Heart right ventricle (tissue), 16 donors: ENCODE data around the gene TXNRD1. TPM values are rescaled to one million over a fixed set of nuclear protein-coding genes. Genes with fewer than 3 reads are reported as not detected.
A peak's percentile ranks its signal among the peaks of the same experiment; 100 is the strongest.

Experiments
- ATAC-seq, 8 donors: fragments of 200-7000 bp; cut with Tn5 transposase; one replicate each; pipeline ENCODE4 v1.9.1; 2020; ENCODE audit warnings: mild to moderate bottlenecking in 8 of 8, moderate library complexity in 8 of 8, moderate number of reproducible peaks in 1 of 8
- DNase-seq, 2 donors: peaks; one replicate each; pipeline ENCODE4 v3.0.0-alpha.2; 2020
- H3K27ac ChIP-seq, 10 donors: fragments of 200-600 bp; sonication (generic) in 2 of 10; one replicate each; pipeline versions ENCODE4 v1.5.0 to v1.8.0; 2020 to 2022; ENCODE audit warnings: mild to moderate bottlenecking in 3 of 10
- H3K27me3 ChIP-seq, 7 donors: fragments of 200-600 bp; one replicate each; pipeline ENCODE4 v1.8.0; 2021 to 2022; ENCODE audit warnings: mild to moderate bottlenecking in 2 of 7
- H3K36me3 ChIP-seq, 9 donors: fragments of 200-600 bp; sonication (generic) in 1 of 9; one replicate each; pipeline versions ENCODE4 v1.5.0 to v1.8.0; 2020 to 2022; ENCODE audit warnings: mild to moderate bottlenecking in 2 of 9
- H3K4me1 ChIP-seq, 9 donors: fragments of 200-600 bp; sonication (generic) in 1 of 9; one replicate each; pipeline versions ENCODE4 v1.5.0 to v1.8.0; 2020 to 2022; ENCODE audit warnings: mild to moderate bottlenecking in 4 of 9
- H3K4me3 ChIP-seq, 10 donors: fragments of 200-600 bp; sonication (generic) in 2 of 10; one replicate each; pipeline versions ENCODE4 v1.5.0 to v1.8.0; 2020 to 2022; ENCODE audit warnings: mild to moderate bottlenecking in 7 of 10, moderate library complexity in 2 of 10
- H3K9me3 ChIP-seq, 11 donors: fragments of 200-600 bp in 10 of 11; sonication (generic) in 2 of 11; one replicate each; pipeline versions ENCODE4 v1.5.0 to v1.8.0; 2013 to 2022; ENCODE audit warnings: mild to moderate bottlenecking in 2 of 11, control low read depth in 1 of 11, moderate library complexity in 1 of 11
- WGBS, 2 donors: extraction: QIAGEN DNeasy Blood & Tissue Kit; methylation state at CpG; one replicate each; pipeline ENCODE4 v1.1.7; 2013; ENCODE audit warnings: inconsistent platforms in 1 of 2; 5-methylcytosine and 5-hydroxymethylcytosine counted together
- intact Hi-C, 10 donors: fragments of 100-400 bp; cut with DNase I; formaldehyde crosslinking; loops; one replicate each; pipeline versions ENCODE4 v1.11.1 to v1.14.2; 2022
- polyA plus RNA-seq, 2 donors: library from polyadenylated mRNA; stranded (reverse); fragments of 200-250 nt; gene quantifications; one replicate each; pipeline ENCODE4 v1.2.3, GENCODE V29; 2013
- total RNA-seq, 10 donors: library from RNA; stranded (reverse); fragmentation: NEBNext Ultra II Directional in 3 of 10; extraction: Animal tissue kit (Norgen Biotek cat#: 25700) in 3 of 10; gene quantifications; one replicate each; pipeline versions ENCODE4 v1.2.1 to v1.2.4, GENCODE V29; 2021 to 2023
- TF ChIP-seq, protein P1 (sequence below), 9 donors: fragments of 200-600 bp; sonication (generic) in 2 of 9; IDR thresholded peaks; one replicate each; pipeline versions ENCODE4 v1.5.0 to v1.8.0; 2021 to 2022; ENCODE audit warnings: antibody characterized with exemption in 9 of 9, mild to moderate bottlenecking in 5 of 9, moderate library complexity in 1 of 9
- donor health status: Arrhythmogenic right ventricular cardiomyopathy.
- donor health status: ischemic (EF 13 %, LVEDD 7.1; RV severe dilation, severe dysfunction).
- donor health status: healthy with polysubstance abuse.
- donor health status: DM: no; HTN: yes; CAD: no.
- donor health status: DM: no; HTN: no; CAD: no.
- donor health status: ischemic (EF 25% LVEDD 6.9; RV normal size, moderate dysfunction).
- donor health status: ischemic (EF 25% LVEDD 5.7; RV mildly dilated, moderate dysfunction).
- donor health status: healthy.
- donor health status: DM: yes; HTN: yes; CAD: no.
- donor health status: Ischemic cardiomyopathy.
- donor health status: ischemic (EF 35%, LVEDD 5.7; RV mildly dilated, moderate dysfunction).
- donor health status: nonischemic (EF 11% LVEDD 7.7; RV severe dilation, severe dysfunction).
- donor health status: DM: yes; HTN: yes; CAD: no.
- donor health status: PGD.
- donor health status: ischemic (EF 29% LVEDD 5.4; RV normal size, mild dysfunction).
- donor health status: nonischemic (EF 23%, LVEDD 6.1; RV moderate dilation, normal function).

Gene TXNRD1
- total and polyA plus RNA-seq, 12 donors, result 20.6 to 113 (median 79.5) TPM

DNA sequence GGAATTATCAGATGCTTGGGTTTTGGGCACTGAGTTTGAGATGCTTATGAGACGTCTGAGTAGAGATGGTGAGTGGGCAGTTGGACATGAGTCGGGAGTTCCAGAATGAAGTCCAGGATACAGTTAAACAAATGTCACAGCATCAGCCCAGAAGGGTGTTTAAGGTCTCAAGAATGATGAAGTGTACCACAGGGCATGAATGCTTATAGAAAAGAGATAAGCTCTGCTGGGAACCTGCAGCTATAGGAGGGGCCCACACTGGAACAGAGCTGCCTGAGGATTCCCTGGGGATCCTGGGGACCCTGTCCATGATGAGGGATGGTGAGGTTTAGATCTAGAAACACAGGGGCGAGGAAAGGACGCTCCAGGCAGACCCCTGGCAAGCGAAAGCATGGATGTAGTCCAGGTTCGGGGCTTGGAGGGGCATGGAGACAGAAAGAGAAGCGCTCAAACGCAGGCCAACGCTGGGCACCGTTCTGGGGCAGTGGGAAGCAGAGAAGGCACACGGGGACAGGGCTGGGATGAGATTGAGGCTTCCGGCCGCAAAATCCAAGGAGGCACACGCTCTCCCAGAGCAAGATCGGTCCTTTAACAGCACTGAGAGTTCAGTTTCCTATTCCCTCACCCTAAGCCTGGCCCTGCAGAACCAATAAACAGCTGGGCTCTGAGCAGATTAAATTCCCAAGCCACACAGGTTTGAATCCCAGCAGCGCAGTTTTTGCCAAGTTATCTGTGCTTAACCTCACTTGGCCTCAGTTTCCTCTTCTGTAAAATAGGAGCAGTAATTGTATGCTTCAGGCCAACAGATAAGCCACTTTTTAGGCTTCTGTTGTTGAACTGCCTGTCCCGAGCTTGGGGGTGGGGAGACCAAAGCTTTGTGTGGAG lies 140.9 kb downstream of the TXNRD1 start:
- intact Hi-C loops, result loop anchor here in 9 of 10 donors (2.0 to 5.0 kb wide), 4 partner anchors 139 to 156 kb away; partner anchors contain the start of gene TXNRD1 (in 6 of the 9)

DNA sequence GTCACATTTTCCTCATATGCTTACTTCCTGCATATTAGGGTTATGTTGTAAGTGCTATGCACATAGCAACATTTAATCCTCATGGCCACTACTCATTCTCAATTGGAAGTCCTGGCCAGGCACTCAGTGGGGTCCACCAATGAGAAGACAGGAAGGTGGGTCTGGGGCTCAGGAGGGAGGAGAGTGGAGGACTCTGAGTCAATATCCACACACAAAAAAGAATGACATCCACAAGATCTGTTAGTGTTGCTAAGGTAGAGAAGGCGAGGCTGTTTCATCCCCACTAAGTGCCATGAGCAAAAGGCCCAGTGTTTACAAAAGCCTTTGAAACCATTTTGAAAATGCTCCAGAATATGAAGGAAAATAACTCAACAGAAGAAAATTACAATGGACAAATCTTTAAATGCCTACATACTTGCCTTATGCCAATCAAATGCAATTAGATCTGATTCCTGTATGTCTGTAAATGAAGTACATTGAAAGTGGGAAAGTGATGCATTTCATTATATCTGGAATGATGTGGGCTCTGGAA lies 141.9 kb downstream of the TXNRD1 start:
- no peak overlapping the region for H3K4me3 ChIP-seq
- H3K27me3 ChIP-seq, result no peaks in the 10 kb centered on the region
- 94 to 95% methylated on average over 1 of the region's 1 CpG for WGBS, 2 donors
- ATAC-seq, result no peak
- peaks cover 0 to 11% (median 5%) of the 10 kb centered on the region in 11 donors for H3K9me3 ChIP-seq
- peaks cover 0 to 25% (median 0%) of the 10 kb centered on the region in 9 donors for H3K36me3 ChIP-seq
- peaks cover 0 to 10% (median 0%) of the 10 kb centered on the region in 9 donors for H3K4me1 ChIP-seq
- TF ChIP-seq, protein P1, sequence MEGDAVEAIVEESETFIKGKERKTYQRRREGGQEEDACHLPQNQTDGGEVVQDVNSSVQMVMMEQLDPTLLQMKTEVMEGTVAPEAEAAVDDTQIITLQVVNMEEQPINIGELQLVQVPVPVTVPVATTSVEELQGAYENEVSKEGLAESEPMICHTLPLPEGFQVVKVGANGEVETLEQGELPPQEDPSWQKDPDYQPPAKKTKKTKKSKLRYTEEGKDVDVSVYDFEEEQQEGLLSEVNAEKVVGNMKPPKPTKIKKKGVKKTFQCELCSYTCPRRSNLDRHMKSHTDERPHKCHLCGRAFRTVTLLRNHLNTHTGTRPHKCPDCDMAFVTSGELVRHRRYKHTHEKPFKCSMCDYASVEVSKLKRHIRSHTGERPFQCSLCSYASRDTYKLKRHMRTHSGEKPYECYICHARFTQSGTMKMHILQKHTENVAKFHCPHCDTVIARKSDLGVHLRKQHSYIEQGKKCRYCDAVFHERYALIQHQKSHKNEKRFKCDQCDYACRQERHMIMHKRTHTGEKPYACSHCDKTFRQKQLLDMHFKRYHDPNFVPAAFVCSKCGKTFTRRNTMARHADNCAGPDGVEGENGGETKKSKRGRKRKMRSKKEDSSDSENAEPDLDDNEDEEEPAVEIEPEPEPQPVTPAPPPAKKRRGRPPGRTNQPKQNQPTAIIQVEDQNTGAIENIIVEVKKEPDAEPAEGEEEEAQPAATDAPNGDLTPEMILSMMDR (IDR thresholded peaks at IDR 0.05), result no peak
- H3K27ac ChIP-seq, result no peak overlapping the region
- DNase-seq, result no peak
- intact Hi-C loops, result loop anchor here in 9 of 10 donors (2.0 to 5.0 kb wide), 4 partner anchors 140 to 157 kb away; partner anchors contain the start of gene TXNRD1 (in 6 of the 9)

More for the DNA sequence above, 140.9 kb downstream of the TXNRD1 start:
- Histone ChIP-seq H3K27ac (no peak overlapping the region), H3K4me3 (no peak overlapping the region), H3K36me3 (peaks cover 0 to 35% (median 0%) of the 10 kb centered on the region in 9 donors), H3K27me3 (no peaks in the 10 kb centered on the region), H3K4me1 (peaks cover 0 to 7% (median 0%) of the 10 kb centered on the region in 9 donors), H3K9me3 (peaks cover 0 to 11% (median 5%) of the 10 kb centered on the region in 11 donors)
- ATAC-seq (no peak), DNase-seq (no peak)
- TF ChIP-seq, protein P1 (IDR thresholded peaks at IDR 0.05), result no peak
- WGBS, 2 donors, result 78 to 82% methylated on average over 17 of the region's 17 CpGs

DNA sequence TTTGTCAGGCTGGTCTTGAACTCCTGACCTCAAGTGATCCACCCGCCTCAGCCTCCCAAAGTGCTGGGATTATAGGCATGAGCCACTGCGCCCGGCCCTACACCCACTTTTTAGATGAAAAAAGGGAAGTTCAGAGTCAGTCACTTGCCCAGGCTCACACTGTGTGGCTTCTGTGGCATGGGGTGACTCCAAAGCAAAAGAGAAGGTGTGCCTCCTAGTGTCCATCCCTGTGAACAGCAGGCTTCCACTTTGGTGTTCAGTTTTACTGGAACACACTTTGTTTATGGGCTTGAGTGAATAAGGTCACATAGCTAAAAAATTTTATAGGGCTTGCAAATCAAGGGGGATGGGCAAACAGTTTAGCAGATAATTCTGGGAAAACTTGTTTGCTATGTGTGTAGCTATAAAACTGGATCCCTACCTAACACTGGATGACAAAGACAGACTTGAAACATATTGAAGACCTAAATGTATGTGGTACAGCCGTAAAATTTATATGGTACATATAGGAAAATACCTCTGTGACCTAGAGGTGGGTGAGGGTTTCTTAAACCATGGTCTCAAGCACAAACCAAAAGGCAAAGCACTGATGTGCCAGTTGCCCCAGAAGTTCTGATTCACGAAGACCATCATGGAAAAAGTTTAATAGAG lies 142.9 kb downstream of the TXNRD1 start:
- peak; percentile 35 to 51 for DNase-seq
- peak; percentile 70 to 80 (median 78) for ATAC-seq
- TF ChIP-seq, protein P1 (IDR thresholded peaks at IDR 0.05), result peak; percentile 61 to 89 (median 87)
- intact Hi-C loops, result loop anchor here (1.0 to 5.0 kb wide), 6 partner anchors 141 to 158 kb away; partner anchors contain the start of gene TXNRD1 (in 7 of the 10)
- WGBS, 2 donors, result 73 to 91% methylated on average over 5 of the region's 5 CpGs
- Histone ChIP-seq H3K36me3 (peaks cover 0 to 15% (median 0%) of the 10 kb centered on the region in 9 donors), H3K4me3 (no peak overlapping the region), H3K4me1 (peaks cover 0 to 10% (median 0%) of the 10 kb centered on the region in 9 donors), H3K27me3 (no peaks in the 10 kb centered on the region), H3K27ac (no peak overlapping the region), H3K9me3 (peaks cover 0 to 11% (median 5%) of the 10 kb centered on the region in 11 donors)

DNA sequence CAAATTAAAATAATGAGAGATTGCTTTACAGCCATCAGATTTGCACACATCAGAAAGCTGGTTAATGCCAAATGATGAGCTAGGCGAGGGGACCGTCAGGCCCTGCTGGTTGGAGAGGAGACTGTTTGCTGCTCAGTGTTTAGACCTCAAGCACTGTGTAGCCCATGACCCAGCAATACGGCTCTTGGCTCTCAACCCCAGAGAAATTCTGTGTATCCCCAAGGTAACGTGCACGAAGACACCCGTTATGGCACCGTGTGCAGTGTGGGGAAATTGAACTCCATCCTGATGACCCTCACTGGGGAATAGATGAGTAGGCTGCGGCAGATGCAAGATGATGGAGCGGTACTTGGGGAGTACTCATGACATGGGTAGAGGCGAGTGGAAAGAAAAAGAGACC lies 143.6 kb downstream of the TXNRD1 start:
- no peak overlapping the region for H3K4me3 ChIP-seq
- no peak for ATAC-seq
- 92 to 96% methylated on average over 10 of the region's 10 CpGs for WGBS, 2 donors
- TF ChIP-seq, protein P1 (IDR thresholded peaks at IDR 0.05), result no peak
- intact Hi-C loops, result loop anchor here (2.0 to 5.0 kb wide), 5 partner anchors 142 to 158 kb away; partner anchors contain the start of gene TXNRD1 (in 7 of the 10)
- H3K27ac ChIP-seq, result no peak overlapping the region
- no peak for DNase-seq
- H3K9me3 ChIP-seq, result peaks cover 0 to 11% (median 5%) of the 10 kb centered on the region in 11 donors
- H3K27me3 ChIP-seq, result no peaks in the 10 kb centered on the region
- peaks cover 0 to 11% (median 0%) of the 10 kb centered on the region in 9 donors for H3K36me3 ChIP-seq
- H3K4me1 ChIP-seq, result peaks cover 0 to 10% (median 0%) of the 10 kb centered on the region in 9 donors
